HepG2 (cell line): ENCODE measurements around the gene UBE2O. TPM values are rescaled to one million over a fixed set of nuclear protein-coding genes. Genes with fewer than 3 reads are reported as not detected.

Experiments used
- AGO1 ChIP-seq: fragments of 200-400 bp; formaldehyde crosslinking; IDR thresholded peaks from 2 replicates; pipeline ENCODE4 v1.6.1; 2017; ENCODE audit warnings: mild to moderate bottlenecking, low read depth, low read length, moderate library complexity; ENCODE audit not compliant: poor library complexity, severe bottlenecking
- FOXJ3 ChIP-seq: sonication (generic); formaldehyde crosslinking; IDR thresholded peaks from 2 replicates; pipeline ENCODE4 v1.4.0; 2020; ENCODE audit warnings: missing genetic modification reagents, mild to moderate bottlenecking, borderline replicate concordance
- FOXK2 ChIP-seq: fragments of 450-650 bp; IDR thresholded peaks from 2 replicates; pipeline ENCODE4 v1.6.1; 2016
- FOXP1 ChIP-seq, 2 experiments: fragments of 450-650 bp in 1 of 2; IDR thresholded peaks; 2 replicates each; pipeline ENCODE4 v1.6.1; 2017 to 2018; ENCODE audit warnings: antibody characterized with exemption in 1 of 2
- KAT2B ChIP-seq: fragments of 150-350 bp; IDR thresholded peaks from 2 replicates; pipeline ENCODE4 v1.6.1; 2014; ENCODE audit warnings: low read depth, low read length, borderline replicate concordance
- MAFK ChIP-seq, 2 experiments: IDR thresholded peaks in 1 of 2; conservative IDR thresholded peaks in 1 of 2; 2 replicates each; pipeline ENCODE4 v1.6.1; 2011; ENCODE audit warnings: improper control_type of control experiment in 2 of 2, low read length in 2 of 2
- MIER2 ChIP-seq: IDR thresholded peaks from 2 replicates; pipeline ENCODE4 v1.6.1; 2016; ENCODE audit warnings: missing biosample characterization, missing genetic modification reagents
- NR2F2 ChIP-seq: IDR thresholded peaks from 2 replicates; pipeline ENCODE4 v1.6.1; 2012; ENCODE audit warnings: low read depth, inconsistent platforms, borderline replicate concordance
- RFX3 ChIP-seq: IDR thresholded peaks from 2 replicates; pipeline ENCODE4 v1.6.1; 2016; ENCODE audit warnings: missing biosample characterization, missing genetic modification reagents
- SPEN ChIP-seq: sonication (generic); formaldehyde crosslinking; IDR thresholded peaks from 2 replicates; pipeline ENCODE4 v1.5.1; 2020; ENCODE audit warnings: low read depth, mild to moderate bottlenecking, missing genetic modification reagents
- UBTF ChIP-seq: sonication (generic); formaldehyde crosslinking; IDR thresholded peaks from 2 replicates; pipeline ENCODE4 v1.4.0; 2020; ENCODE audit warnings: mild to moderate bottlenecking, missing genetic modification reagents
- ZMAT5 ChIP-seq: sonication (generic); formaldehyde crosslinking; IDR thresholded peaks from 2 replicates; pipeline ENCODE4 v1.5.0; 2020; ENCODE audit warnings: mild to moderate bottlenecking, low read depth, missing genetic modification reagents, borderline replicate concordance
- ZNF124 ChIP-seq: sonication (generic); formaldehyde crosslinking; IDR thresholded peaks from 2 replicates; pipeline ENCODE4 v1.4.0; 2020; ENCODE audit warnings: missing genetic modification reagents
- ZNF598 ChIP-seq: sonication (generic); formaldehyde crosslinking; IDR thresholded peaks from 2 replicates; pipeline ENCODE4 v1.5.1; 2020; ENCODE audit warnings: mild to moderate bottlenecking, missing genetic modification reagents, borderline replicate concordance
- polyA plus RNA-seq, 8 experiments: library from polyadenylated mRNA; depleted of rRNA in 3 of 8; stranded (reverse) in 7 of 8; unstranded in 1 of 8; fragments of >200 nt; fragmentation: Illumina TruSeq in 4 of 8; extraction: Trizol in 4 of 8; gene quantifications; 2 replicates each; pipeline versions ENCODE4 v1.2.1 to v1.2.3, GENCODE V29; 2011 to 2016; ENCODE audit warnings: low read depth in 4 of 8, missing spikeins in 1 of 8, mixed read lengths in 1 of 8; ENCODE audit not compliant: insufficient read depth in 1 of 8
- total RNA-seq, 5 experiments: library from RNA; depleted of rRNA; stranded (reverse); fragments of >200 nt; fragmentation: Illumina TruSeq; extraction: Trizol; gene quantifications; 2 replicates each; pipeline ENCODE4 v1.2.3, GENCODE V29; 2016; ENCODE audit warnings: low read depth in 1 of 5
- TF ChIP-seq, protein P1 (sequence below): sonication (generic); formaldehyde crosslinking; IDR thresholded peaks from 2 replicates; pipeline ENCODE4 v1.5.1; 2020; ENCODE audit warnings: mild to moderate bottlenecking, missing genetic modification reagents, borderline replicate concordance
- TF ChIP-seq, protein P2 (sequence below): sonication (generic); formaldehyde crosslinking; IDR thresholded peaks from 2 replicates; pipeline ENCODE4 v1.4.0; 2020; ENCODE audit warnings: mild to moderate bottlenecking, missing genetic modification reagents
- TF ChIP-seq, protein P3 (sequence below): sonication (generic); formaldehyde crosslinking; IDR thresholded peaks from 2 replicates; pipeline ENCODE4 v1.9.0; 2022; ENCODE audit warnings: missing genetic modification reagents, mild to moderate bottlenecking, borderline replicate concordance

The UBE2O gene
- total and polyA plus RNA-seq, 2 of the 13 experiments (the other 11 are each of a cell fraction or from before 2014, with no cell fraction given), result 21.5 to 23.5 TPM

DNA sequence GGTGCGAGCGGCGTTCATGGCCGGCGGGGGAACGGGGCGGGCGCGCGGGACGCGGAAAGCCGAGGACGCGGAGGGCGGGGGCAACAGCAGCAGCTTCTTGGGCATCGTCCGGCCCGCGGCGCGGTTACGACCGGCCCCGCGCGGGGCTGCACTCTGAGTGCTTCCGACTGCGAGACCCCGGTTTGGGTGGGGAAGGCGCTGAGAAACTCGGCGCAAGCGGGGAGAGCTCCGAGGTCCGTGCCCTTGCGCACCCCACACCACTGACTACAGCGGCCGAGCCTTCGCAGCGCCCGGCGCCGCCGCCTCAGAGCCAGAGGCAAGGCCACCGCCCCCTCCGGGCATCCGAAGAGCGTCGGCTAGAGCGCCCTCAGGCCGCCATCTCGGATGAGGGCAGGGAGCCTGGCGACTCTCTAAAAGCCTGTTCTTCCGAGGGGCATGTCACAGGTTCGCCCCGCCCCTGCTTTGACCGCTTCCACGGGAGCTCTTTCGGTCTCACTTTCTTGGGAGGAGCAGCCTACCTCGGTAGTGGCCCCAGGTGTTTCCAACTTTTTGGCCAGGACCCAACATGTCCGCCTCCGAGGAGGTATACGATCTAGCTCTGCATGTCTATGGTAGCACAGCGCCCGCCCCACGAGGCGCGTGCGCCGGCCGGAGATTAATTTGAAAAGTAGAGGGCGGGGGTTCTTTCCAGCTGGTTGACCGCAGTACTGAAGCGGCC, 99.2 kb downstream of the UBE2O start, which contains the start of gene PRPSAP1 (continued):
- TF ChIP-seq, protein P1, sequence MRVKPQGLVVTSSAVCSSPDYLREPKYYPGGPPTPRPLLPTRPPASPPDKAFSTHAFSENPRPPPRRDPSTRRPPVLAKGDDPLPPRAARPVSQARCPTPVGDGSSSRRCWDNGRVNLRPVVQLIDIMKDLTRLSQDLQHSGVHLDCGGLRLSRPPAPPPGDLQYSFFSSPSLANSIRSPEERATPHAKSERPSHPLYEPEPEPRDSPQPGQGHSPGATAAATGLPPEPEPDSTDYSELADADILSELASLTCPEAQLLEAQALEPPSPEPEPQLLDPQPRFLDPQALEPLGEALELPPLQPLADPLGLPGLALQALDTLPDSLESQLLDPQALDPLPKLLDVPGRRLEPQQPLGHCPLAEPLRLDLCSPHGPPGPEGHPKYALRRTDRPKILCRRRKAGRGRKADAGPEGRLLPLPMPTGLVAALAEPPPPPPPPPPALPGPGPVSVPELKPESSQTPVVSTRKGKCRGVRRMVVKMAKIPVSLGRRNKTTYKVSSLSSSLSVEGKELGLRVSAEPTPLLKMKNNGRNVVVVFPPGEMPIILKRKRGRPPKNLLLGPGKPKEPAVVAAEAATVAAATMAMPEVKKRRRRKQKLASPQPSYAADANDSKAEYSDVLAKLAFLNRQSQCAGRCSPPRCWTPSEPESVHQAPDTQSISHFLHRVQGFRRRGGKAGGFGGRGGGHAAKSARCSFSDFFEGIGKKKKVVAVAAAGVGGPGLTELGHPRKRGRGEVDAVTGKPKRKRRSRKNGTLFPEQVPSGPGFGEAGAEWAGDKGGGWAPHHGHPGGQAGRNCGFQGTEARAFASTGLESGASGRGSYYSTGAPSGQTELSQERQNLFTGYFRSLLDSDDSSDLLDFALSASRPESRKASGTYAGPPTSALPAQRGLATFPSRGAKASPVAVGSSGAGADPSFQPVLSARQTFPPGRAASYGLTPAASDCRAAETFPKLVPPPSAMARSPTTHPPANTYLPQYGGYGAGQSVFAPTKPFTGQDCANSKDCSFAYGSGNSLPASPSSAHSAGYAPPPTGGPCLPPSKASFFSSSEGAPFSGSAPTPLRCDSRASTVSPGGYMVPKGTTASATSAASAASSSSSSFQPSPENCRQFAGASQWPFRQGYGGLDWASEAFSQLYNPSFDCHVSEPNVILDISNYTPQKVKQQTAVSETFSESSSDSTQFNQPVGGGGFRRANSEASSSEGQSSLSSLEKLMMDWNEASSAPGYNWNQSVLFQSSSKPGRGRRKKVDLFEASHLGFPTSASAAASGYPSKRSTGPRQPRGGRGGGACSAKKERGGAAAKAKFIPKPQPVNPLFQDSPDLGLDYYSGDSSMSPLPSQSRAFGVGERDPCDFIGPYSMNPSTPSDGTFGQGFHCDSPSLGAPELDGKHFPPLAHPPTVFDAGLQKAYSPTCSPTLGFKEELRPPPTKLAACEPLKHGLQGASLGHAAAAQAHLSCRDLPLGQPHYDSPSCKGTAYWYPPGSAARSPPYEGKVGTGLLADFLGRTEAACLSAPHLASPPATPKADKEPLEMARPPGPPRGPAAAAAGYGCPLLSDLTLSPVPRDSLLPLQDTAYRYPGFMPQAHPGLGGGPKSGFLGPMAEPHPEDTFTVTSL, result no peak; the same call in 1 of the 2 replicates
- TF ChIP-seq KAT2B (no peak), FOXP1 (IDR thresholded peaks at IDR 0.05) (no peak), FOXP1 (CRISPR knock-in tag; IDR thresholded peaks at IDR 0.05) (peak; percentile 45; the same call in 1 of the 2 replicates), ZNF124 (CRISPR knock-in tag) (peak; percentile 17; the same call in 1 of the 2 replicates), ZMAT5 (CRISPR knock-in tag) (no peak), MIER2 (CRISPR knock-in tag) (peak; percentile 57), SPEN (peak; percentile 86; the same call in 1 of the 2 replicates), AGO1 (peak; percentile 46), FOXK2 (no peak), MAFK (conservative IDR thresholded peaks at IDR 0.05 in 1 of 2, IDR thresholded peaks at IDR 0.05 in 1 of 2; ENCODE audit: low read length in 2 of 2) (no peak), ZNF598 (CRISPR knock-in tag) (peak; percentile 98; the same call in 1 of the 2 replicates), NR2F2 (peak; percentile 69; the same call in 1 of the 2 replicates), FOXJ3 (CRISPR knock-in tag) (peak; percentile 89; the same call in 1 of the 2 replicates), UBTF (CRISPR knock-in tag) (peak; percentile 94), RFX3 (CRISPR knock-in tag) (peak; percentile 51; the same call in 1 of the 2 replicates)
- TF ChIP-seq, protein P2, sequence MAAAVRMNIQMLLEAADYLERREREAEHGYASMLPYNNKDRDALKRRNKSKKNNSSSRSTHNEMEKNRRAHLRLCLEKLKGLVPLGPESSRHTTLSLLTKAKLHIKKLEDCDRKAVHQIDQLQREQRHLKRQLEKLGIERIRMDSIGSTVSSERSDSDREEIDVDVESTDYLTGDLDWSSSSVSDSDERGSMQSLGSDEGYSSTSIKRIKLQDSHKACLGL (CRISPR knock-in tag), result peak; percentile 43; the same call in 1 of the 2 replicates
- TF ChIP-seq, protein P3, sequence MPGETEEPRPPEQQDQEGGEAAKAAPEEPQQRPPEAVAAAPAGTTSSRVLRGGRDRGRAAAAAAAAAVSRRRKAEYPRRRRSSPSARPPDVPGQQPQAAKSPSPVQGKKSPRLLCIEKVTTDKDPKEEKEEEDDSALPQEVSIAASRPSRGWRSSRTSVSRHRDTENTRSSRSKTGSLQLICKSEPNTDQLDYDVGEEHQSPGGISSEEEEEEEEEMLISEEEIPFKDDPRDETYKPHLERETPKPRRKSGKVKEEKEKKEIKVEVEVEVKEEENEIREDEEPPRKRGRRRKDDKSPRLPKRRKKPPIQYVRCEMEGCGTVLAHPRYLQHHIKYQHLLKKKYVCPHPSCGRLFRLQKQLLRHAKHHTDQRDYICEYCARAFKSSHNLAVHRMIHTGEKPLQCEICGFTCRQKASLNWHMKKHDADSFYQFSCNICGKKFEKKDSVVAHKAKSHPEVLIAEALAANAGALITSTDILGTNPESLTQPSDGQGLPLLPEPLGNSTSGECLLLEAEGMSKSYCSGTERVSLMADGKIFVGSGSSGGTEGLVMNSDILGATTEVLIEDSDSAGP (CRISPR knock-in tag), result peak; percentile 94
